Ascending aorta (tissue), 2 donors: ENCODE results near the gene MPRIP. TPM values are rescaled to one million over a fixed set of nuclear protein-coding genes. Genes with fewer than 3 reads are reported as not detected.

Experiments
- DNase-seq, 2 donors: peaks; one replicate each; pipeline ENCODE4 v3.0.0-alpha.2; 2019; ENCODE audit warnings: low spot score in 2 of 2
- H3K27ac ChIP-seq, 2 donors: fragments of 200-600 bp; sonication (generic); one replicate each; pipeline ENCODE4 v1.5.1; 2016 to 2017; ENCODE audit warnings: mild to moderate bottlenecking in 1 of 2
- H3K27me3 ChIP-seq: fragments of 200-600 bp; sonication (generic); one replicate; pipeline ENCODE4 v1.5.1; 2017
- H3K36me3 ChIP-seq, 2 donors: fragments of 200-600 bp; sonication (generic); one replicate each; pipeline ENCODE4 v1.5.1; 2016
- H3K4me1 ChIP-seq, 2 donors: fragments of 200-600 bp; sonication (generic); one replicate each; pipeline ENCODE4 v1.5.1; 2016 to 2017; ENCODE audit warnings: mild to moderate bottlenecking in 1 of 2
- H3K4me3 ChIP-seq, 2 donors: fragments of 200-600 bp; sonication (generic); one replicate each; pipeline ENCODE4 v1.5.1; 2016 to 2017; ENCODE audit warnings: mild to moderate bottlenecking in 1 of 2
- H3K9me3 ChIP-seq, 2 donors: fragments of 200-600 bp; sonication (generic); one replicate each; pipeline ENCODE4 v1.5.1; 2016
- CTCF ChIP-seq, 3 experiments: fragments of 200-600 bp in 2 of 3; fragments of 450-650 bp in 1 of 3; sonication (generic) in 2 of 3; IDR thresholded peaks; one replicate each; pipeline ENCODE4 v1.5.1; 2016 to 2019; ENCODE audit warnings: antibody characterized with exemption in 3 of 3, mild to moderate bottlenecking in 1 of 3, moderate library complexity in 1 of 3
- intact Hi-C: fragments of 100-400 bp; cut with DNase I; formaldehyde crosslinking; loops from one replicate; pipeline ENCODE4 v1.15.1; 2023
- total RNA-seq: library from RNA; depleted of rRNA; stranded (reverse); fragments of >200 nt; gene quantifications from one replicate; pipeline ENCODE4 v1.1.0, GENCODE V29; 2016

Gene MPRIP
- total RNA-seq, 1 donor from 2014 or later = 246 TPM

GRCh38 chr17:17216776-17217175, 174.5 kb downstream of the MPRIP start:
- Histone ChIP-seq H3K27me3 (no peaks in the 10 kb centered on the region), H3K27ac (no peak overlapping the region), H3K9me3 (no peaks in the 10 kb centered on the region), H3K4me3 (no peak overlapping the region), H3K4me1 (no peaks in the 10 kb centered on the region), H3K36me3 (peaks cover 85 to 90% of the 10 kb centered on the region in 2 donors)
- TF ChIP-seq CTCF (IDR thresholded peaks at IDR 0.05) = peak in 1 of 3 experiments; percentile 9
- DNase-seq = no peak
- intact Hi-C loops = no loop called here

- no peaks in the 10 kb centered on the region for H3K9me3 ChIP-seq
- H3K36me3 ChIP-seq = peaks cover 91 to 97% of the 10 kb centered on the region in 2 donors
- H3K4me3 ChIP-seq = no peak overlapping the region
- no peak for DNase-seq
- TF ChIP-seq CTCF (IDR thresholded peaks at IDR 0.05) = no peak
- H3K27ac ChIP-seq = no peak overlapping the region
- intact Hi-C loops = no loop called here
- H3K27me3 ChIP-seq = no peaks in the 10 kb centered on the region
- H3K4me1 ChIP-seq = no peaks in the 10 kb centered on the region
Observed at GRCh38 chr17:17217995-17218394, 175.7 kb downstream of the MPRIP start.

GRCh38 chr17:17220529-17220928, 178.3 kb downstream of the MPRIP start:
- Histone ChIP-seq H3K27me3 (no peaks in the 10 kb centered on the region), H3K4me3 (no peak overlapping the region), H3K4me1 (no peaks in the 10 kb centered on the region), H3K36me3 (peaks cover 95 to 97% of the 10 kb centered on the region in 2 donors), H3K9me3 (no peaks in the 10 kb centered on the region), H3K27ac (no peak overlapping the region)
- intact Hi-C loops = no loop called here
- no peak for DNase-seq
- TF ChIP-seq CTCF (IDR thresholded peaks at IDR 0.05) = no peak

- H3K9me3 ChIP-seq = no peaks in the 10 kb centered on the region
- peaks cover 95 to 97% of the 10 kb centered on the region in 2 donors for H3K36me3 ChIP-seq
- no peak overlapping the region for H3K27ac ChIP-seq
- TF ChIP-seq CTCF (IDR thresholded peaks at IDR 0.05) = no peak
- H3K4me3 ChIP-seq = no peak overlapping the region
- no peak for DNase-seq
- H3K4me1 ChIP-seq = no peaks in the 10 kb centered on the region
- intact Hi-C loops = no loop called here
- no peaks in the 10 kb centered on the region for H3K27me3 ChIP-seq
Observed at GRCh38 chr17:17221329-17221728, 179.1 kb downstream of the MPRIP start.

DNA sequence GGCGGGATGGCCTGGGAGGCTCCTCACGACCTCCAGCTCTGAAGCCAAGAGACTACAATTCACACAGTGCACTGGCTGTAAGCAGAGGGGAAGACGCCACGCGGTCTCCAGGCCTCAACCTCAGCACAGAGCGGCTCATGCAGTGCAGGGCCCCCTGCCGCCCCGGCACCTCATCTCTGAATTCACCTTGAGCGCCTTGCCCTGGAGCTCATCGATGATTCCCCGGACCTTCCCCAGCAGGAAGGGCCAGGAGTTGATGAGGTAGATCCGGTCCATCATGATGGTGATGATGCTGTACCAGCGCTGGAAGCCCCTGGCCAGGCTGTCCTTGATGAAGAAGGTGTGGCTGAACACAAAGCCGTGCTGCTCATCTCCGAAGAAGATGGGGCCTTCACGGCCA, 181.5 kb downstream of the MPRIP start:
- H3K4me1 ChIP-seq = no peaks in the 10 kb centered on the region
- no peak overlapping the region for H3K27ac ChIP-seq
- TF ChIP-seq CTCF (IDR thresholded peaks at IDR 0.05) = no peak
- H3K9me3 ChIP-seq = no peaks in the 10 kb centered on the region
- DNase-seq = no peak
- H3K36me3 ChIP-seq = peaks cover 97% of the 10 kb centered on the region in 2 donors
- intact Hi-C loops = no loop called here
- H3K27me3 ChIP-seq = no peaks in the 10 kb centered on the region
- no peak overlapping the region for H3K4me3 ChIP-seq

DNA sequence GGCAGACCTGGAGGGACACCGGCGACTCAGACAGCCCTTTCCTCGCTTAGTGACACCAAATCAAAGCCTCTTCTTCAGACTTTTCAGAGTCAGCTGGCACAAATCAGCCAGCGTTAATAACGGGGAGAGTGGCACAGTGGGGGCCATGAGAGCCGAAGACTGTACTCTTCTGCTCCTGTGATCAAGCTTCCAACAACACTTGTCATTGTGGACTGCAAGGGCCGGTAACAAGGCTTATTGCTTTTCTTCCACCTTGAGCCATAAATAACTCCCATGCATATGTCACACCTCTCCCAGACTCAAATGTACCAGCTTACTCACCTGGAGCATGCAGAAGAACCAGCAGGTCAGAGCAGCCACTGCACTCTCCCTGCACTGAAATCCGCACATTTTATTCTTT, 181.9 kb downstream of the MPRIP start:
- intact Hi-C loops = no loop called here
- H3K4me1 ChIP-seq = no peaks in the 10 kb centered on the region
- H3K36me3 ChIP-seq = peaks cover 97% of the 10 kb centered on the region in 2 donors
- H3K27me3 ChIP-seq = no peaks in the 10 kb centered on the region
- H3K4me3 ChIP-seq = no peak overlapping the region
- TF ChIP-seq CTCF (IDR thresholded peaks at IDR 0.05) = no peak
- H3K9me3 ChIP-seq = no peaks in the 10 kb centered on the region
- H3K27ac ChIP-seq = no peak overlapping the region
- DNase-seq = no peak
